HG02798 (cell line): ENCODE measurements around the gene HNRNPM.
"Not testable (repeated sequence)": the region's sequence is repeated elsewhere in the genome, so short reads cannot be mapped to it uniquely, and the experiment has no call there.

Source experiments
- ATAC-seq: cut with Tn5 transposase; IDR thresholded peaks from one replicate; pipeline ENCODE4 v1.9.1; 2021; ENCODE audit warnings: mild to moderate bottlenecking; ENCODE audit not compliant: unreplicated experiment, poor library complexity

The HNRNPM gene

DNA sequence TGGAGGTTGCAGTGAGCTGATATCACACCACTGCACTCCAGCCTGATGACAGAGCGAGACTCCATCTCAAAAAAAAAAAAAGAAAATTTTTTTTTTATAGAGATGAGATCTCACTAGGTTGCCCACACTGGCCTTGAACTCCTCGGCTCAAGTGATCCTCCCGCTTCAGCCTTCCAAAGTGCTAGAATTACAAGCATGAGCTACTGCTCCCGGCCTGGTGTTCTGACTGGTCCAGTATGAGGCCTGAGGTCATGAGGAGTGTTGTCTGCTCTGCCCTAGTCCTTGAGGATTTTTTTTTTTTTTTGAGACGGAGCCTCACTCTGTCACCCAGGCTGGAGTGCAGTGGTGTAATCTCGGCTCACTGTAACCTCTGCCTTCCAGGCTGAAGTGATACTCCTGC is 19.4 kb upstream of the HNRNPM start:
- ATAC-seq, result not testable (repeated sequence)

DNA sequence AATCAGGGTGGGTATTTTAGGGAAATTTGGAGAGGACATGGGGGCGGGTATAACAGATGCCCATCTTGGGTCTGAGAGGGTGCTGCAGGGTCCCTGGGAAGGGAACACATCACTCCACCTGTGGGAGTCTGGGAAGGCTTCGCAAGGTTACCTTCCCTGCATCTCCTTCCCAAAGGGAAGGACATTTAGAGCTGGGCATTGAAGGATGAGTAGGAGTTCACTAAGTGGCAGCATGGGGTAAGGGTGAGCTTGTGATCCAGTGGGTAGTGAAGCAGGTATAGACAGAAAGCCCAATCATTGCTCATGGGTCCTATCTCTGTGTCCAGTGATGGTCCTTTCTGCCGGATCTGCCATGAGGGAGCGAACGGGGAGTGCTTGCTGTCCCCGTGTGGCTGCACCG is 18.5 kb upstream of the HNRNPM start:
- ATAC-seq, result no peak

DNA sequence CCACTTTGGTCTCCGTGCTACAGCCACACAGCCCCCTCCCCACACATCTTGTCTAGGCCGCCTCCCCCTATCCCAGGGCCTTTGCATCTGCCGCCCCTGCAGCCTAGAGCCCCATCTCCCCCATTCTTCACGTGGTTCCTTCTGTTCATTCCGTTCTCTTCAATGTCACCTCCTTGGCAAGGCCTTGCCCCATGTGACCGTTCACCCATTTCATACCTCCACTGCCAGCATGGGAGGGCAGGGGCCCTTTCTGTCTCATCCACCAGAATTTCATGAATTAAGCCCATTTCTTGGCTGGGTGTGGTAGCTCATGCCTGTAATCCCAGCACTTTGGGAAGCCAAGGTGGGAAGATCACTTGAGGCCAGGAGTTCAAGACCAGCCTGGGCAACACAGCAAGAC is 15.7 kb upstream of the HNRNPM start:
- no peak for ATAC-seq

DNA sequence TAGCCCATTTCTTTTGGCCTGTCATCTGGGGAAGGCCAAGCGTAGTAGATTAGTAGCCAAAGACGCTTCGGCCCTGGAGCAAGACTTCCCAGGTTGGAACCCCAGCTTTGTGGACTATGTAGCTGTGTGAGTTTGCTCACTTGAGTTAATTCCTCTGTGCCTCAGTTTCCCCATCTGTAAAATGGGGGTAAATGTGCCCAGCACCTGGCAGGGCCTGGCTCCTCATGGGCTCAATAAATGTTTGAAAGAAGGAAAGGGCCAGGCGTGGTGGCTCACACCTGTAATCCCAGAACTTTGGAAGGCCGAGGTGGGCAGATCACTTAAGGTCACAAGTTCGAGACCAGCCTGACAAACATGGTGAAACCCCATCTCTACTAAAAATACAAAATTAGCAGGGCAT is 14.9 kb upstream of the HNRNPM start:
- ATAC-seq, result no peak

DNA sequence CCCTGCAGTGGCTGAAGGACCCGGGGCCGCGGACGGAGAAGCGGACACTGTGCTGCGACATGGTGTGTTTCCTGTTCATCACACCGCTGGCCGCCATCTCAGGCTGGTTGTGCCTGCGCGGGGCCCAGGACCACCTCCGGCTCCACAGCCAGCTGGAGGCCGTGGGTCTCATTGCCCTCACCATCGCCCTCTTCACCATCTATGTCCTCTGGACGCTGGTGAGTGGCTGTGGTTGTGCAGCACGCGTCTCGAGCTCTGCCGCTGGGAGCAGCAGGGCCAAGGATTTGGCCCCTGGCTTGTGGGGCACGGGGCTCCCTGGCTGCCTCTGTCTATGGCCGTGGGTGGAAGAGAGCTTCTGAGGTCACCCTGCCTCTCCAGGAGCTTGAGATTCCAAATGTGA is 14.1 kb upstream of the HNRNPM start:
- no peak for ATAC-seq

DNA sequence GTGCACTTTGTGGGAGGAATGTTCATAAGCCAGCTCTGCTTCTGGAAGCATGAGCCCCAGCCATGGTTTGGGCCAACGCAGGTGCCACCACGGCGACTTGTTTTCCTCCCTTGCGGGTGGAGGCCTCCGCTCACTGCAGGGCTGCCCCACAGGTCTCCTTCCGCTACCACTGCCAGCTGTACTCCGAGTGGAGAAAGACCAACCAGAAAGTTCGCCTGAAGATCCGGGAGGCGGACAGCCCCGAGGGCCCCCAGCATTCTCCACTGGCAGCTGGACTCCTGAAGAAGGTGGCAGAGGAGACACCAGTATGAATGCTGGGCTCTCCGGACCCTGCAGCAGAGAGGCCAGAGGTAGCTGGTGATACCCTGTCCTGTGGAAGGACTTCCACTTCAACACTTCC is 6.5 kb upstream of the HNRNPM start:
- no peak for ATAC-seq

DNA sequence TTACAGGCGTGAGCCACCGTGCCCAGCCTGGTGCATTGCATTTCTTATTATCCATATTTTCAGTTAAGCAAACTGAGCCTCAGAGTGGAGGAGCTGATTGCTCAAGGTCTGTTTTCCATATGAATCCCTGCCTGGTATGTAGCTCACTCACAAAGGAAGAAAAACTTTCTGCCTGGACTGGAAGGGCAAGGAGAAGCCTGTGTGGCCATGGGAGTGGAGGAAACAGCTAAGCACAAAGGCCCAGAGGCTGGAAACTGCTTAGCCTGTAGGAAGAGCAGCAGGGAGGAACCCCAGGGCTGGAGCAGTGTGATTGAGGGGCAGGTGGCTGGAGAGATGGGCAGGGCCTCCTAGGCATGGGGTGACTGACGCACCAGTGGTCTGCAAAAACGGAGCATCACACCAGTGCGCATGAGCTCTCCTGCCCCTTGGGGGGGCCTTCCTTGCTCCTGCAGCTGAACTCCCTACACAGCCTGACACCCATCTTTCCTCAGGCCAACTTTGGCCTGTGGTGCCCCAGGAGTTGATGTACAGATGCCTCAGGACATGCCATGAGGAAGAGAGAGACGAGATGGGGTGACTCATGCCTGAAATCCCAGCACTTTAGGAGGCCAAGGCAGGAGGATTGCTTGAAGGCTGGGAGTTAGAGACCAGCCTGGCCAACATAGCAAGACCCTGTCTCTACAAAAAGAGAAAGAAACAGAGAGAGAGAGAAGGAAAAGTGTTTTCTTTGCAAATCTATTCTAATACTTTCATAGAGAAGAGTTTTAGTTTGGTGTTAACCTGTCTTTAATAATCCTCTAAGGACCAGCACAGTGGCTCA is 2.8 kb upstream of the HNRNPM start:
- no peak for ATAC-seq

DNA sequence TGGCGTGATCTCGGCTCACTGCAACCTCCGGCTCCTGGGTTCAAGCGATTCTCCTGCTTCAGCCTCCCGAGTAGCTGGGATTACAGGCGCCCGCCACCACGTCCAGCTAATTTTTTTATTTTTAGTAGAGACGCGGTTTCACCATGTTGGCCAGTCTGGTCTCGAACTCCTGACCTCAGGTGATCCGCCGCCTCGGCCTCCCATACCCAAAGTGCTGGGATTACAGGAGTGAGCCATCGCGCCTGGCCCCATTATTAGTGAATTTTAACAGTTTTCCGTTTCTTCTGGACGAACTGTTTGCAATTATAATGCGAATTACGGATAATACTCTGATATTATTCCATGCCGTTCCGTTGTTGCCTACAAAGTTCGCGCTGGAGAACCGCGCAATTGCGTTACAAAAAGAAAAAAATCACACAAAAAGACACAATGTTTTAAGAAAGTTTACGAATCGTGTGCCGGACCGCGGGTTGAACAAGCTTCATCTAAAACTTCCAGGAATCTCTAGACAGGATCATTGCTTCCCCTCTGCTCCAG is 567 bp upstream of the HNRNPM start:
- ATAC-seq, result not testable (repeated sequence)

DNA sequence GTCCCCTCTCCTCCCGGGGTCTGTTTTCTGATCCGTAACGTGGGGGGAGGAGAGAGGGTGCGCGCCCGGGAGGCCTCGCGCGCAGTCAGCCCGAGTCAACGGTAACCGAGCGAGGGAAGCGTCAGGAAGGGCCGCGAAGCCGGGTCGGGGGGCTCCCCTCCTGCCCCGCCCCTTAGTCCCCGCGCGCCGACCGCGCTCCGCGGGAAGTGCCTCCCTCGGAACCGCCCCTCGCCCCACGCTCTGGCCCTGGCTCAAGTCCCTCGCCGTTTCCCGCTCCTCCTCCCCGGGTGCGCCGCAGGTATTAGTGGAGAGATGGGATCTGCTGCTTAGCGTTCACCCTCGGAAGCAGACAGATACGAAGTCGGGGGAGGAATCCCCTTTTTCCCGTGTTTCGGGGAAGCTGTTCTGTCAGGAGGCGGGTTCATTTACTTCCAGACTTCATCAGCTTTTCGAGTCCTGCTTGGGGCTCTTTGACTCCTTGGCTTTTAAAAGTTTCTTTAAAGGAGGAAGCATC is 770 bp downstream of the HNRNPM start:
- ATAC-seq, result peak; percentile 27

DNA sequence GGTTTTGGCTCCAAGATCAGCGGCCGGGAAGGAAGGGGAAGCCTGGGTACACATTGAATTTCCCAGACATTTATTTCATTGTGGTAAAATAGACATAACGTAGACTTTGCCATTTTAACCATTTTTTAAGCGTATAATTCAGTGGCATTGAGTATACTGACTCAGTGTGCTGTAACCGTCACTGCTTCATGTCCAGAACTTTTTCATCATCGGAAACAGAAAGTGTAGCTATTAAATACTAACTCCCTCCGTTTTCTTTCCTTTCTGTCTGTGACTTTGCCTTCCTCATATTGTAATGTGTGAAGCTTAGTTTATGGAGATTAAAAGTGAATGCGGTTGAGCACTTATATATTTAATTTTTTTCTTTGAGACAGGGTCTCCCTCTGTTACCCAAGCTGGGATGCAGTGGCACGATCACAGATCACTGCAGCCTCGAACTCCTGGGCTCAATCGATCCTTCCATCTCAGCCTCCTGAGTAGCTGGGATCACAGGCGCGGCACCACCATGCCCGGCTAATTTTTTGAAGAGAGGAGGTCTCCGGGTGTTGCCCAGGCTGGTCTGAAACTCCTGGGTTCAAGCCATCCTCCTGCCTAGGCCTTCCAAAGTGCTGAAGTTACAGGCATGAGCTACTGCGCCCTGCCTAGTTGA is 1.4 kb downstream of the HNRNPM start:
- no peak for ATAC-seq

DNA sequence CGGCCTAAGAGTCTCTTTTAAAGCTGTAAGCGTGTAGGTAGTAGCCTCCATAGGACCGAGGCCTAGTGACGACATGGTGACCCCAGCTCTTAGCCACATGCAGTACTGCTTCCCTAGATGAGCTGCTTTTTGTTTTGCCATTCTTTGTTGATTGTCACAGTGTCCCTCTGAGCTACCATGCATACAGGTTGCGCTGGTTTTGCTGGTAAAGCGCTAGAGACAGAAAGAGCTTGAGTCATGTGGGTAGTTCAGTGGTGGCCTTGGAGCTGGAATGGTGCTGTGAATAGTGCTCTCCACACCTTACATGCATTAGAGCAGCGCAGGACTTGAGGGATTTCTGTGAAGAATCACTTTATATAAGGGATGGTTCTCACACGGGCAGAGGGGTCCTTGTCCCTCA is 5.1 kb downstream of the HNRNPM start:
- no peak for ATAC-seq

DNA sequence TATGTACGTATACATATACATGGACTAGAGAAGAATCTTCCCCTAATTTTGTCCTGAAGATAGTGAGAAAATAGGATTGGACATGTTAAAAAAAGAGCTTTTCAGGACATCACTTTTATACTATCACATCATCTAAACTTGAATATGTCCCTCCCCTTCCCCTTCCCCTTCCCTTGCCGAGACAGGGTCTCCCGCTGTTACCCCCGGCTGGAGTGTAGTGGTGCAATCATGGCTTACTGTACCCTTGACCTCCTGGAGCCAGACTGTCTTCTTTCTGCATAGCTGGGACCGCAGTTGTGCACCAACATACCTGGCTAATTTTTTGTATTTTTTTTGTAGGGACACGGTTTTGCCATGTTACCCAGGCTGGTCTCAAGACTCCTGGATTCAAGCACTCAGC is 6.6 kb downstream of the HNRNPM start:
- no peak for ATAC-seq

DNA sequence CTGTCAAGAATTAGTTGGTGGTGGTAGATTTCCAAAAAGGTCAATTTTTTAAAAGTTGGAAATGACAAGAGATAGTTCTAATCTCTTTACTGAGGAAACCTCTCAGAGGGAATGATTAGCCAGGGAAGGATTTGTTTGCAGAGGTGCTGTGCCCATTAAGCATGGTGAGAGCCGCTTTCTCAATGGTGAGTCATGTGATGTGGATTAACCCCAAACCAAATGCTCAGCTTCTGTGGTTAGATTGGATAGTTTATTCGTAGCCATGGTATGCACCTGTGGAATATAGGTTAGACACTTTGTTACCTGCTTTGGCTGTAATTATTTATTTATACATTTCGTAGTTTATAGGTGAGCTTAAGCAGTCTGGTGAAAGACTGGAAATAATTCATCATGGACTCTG is 7.1 kb downstream of the HNRNPM start:
- no peak for ATAC-seq

DNA sequence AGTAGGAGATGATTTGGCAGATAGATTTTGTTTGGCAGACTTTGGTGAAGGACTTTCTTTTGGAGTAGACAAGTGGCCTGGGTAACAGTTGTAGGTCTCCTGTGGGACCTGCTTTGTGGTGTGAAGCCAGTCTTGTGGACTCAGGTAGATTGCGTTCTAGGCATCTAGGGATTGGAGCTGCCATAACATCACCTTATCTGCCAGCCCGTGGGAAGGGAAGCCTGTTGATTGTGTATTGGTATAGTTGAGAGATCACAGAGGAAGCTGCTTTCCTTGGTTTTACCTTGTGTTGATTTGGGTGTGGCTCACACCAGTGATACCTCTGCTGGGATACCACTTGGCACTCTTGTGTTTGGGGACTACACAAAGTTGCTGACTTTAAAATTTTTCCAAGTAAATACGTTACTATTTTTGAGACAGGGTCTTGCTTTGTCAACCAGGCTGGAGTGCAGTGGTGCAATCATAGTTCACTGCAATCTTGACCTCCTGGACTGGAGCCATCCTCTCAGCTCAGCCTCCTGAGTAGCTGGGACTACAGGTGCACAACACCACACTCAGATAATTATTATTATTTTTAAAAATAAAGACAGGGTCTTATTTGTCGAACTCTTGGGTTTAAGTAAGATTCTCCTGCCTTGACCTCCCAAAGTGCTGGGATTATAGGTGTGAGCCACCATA is 7.8 kb downstream of the HNRNPM start:
- ATAC-seq, result no peak

DNA sequence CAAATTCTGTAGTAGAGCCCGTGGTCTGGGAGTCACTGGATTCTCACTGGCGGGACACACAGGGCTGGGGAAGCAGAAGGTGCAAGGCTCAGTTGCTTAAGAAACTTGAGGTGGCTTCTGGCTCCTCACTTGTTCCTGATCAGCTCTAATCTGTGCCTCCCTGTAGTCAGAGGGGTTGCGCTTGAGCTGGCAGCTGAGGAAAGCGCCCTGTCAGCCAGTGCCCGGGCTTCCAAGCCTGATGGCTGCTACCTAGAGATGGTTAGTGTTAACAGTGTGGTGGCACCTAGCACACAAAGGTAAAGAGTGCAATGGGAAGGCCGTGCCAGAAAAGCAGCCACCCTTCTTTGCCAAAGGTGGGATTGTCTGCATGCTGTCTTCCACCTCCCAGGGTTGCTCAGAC is 8.8 kb downstream of the HNRNPM start:
- no peak for ATAC-seq

DNA sequence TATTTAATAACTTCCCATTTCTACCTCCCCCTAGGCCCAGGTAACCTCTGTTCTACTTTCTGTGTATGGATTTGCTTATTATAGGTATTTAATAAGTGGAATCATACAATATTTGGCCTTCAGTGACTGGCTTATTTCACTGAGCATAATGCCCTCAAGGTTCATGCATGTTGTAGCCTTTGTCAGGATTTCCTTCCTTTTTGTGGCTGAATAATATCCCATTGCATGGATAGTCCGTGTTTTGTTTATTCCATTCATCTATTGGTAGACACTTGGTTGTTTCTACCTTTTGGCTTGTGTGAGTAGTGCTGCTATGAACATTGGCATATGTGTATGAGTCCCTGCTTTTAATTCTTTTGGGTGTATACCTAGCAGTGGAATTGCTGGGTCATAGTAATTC is 9.4 kb downstream of the HNRNPM start:
- no peak for ATAC-seq

DNA sequence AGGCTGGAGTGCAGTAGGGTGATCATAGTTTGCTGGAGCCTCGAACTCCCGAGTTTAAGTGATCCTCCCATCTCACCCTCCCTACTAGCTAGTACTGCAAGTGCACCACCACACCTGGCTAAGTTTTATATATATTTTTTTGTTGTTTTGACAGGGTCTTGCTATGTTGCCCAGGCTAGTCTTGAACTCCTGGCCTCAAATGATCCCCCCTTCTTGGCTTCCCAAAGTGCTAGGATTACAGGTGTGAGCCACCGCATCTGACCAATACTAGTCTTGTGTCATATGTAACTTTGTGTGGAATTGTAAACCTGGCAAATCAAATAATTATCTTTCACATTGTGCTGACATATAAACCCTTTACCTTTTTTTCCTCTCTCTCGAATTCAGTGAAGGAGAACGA is 10.2 kb downstream of the HNRNPM start:
- no peak for ATAC-seq

DNA sequence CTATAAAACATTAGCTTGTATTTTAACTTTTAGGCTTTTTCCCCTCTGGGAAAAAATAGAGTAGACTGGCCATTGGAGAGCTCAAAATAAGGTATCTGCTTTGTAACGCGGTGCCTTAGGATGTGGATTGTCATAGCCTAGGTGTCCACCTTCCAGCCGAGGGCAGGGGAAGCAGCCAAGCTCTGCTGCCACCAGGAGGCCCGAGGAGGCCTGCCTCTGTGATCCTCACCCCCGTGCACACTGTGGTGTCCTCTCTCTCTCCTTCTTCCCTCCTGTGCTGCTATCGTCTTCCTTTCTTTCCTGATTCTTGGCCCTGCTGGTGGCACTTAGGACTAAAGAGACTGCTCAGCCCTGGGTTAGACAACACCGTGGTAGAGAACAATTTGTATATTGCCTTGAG is 11.3 kb downstream of the HNRNPM start:
- ATAC-seq, result no peak

DNA sequence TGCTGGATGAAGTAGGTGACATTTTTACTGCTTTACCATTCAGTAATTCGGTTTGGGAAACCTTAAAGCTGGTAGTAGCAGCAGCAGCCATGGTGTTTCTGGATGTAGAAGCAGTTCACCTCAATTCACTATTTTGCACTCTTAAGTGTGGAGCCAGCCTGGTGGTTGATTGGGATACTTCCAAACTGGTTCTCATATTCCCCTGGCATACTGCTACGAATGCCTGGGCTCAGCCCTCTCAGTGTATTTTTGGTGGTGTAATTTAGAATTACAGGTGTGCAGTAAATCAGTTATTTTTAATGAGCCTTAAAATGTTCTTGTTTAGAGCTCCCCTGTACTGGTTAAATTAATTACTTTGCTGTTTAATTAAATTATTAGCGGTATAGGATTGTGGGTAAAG is 12.4 kb downstream of the HNRNPM start:
- ATAC-seq, result no peak

DNA sequence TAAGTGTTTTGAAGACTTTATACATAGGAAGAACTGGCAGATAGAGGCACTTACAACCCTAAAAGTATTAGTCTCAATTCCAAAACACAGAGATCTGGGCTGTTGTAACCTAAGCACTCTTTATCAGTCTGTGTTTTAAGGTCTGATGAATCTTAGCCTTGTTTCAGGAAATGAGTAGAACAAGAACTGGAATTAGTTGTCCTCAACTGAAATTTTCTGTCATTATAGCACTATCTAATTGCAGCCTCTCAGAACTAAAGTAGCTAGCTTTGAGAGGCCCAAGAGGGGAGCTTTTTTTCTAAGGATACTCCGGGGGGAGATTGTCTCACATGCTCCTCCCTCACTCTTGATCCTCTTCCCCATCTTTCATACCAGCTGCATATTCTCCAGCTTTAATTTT is 13.1 kb downstream of the HNRNPM start:
- no peak for ATAC-seq

DNA sequence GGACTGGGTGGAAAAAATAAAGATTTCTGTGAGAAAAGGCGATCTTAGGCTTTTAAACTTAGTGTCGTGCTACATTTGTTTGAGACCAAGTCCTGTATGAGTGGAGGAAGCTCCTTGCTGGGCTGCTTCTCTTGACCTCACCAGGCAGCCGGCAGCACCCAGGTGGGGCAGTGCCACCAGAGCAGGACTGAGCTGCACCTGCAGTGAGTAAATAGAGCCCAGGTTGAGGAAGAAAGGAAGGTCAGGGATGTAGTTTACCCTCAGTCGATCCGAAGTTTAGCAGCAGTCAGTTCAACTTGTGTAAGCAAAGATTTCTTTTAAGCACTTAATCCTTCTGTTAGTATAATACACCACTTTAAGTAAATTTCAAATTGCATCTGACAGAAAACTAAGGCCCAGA is 13.6 kb downstream of the HNRNPM start:
- ATAC-seq, result no peak
